Body of pancreas (tissue), 4 donors: ENCODE measurements around the gene FPR1. TPM values are rescaled to one million over a fixed set of nuclear protein-coding genes. Genes with fewer than 3 reads are reported as not detected.

Experiments used
- ATAC-seq: fragments of 150-250 bp; one replicate; pipeline ENCODE4 v1.9.1; 2016
- DNase-seq, 4 donors: peaks; one replicate each; pipeline ENCODE4 v3.0.0-alpha.2; 2019
- H3K27ac ChIP-seq, 4 donors: fragments of 200-600 bp; sonication (generic); 1 replicate in 3 of 4; 2 replicates in 1 of 4; pipeline versions ENCODE4 v1.5.1 to v1.6.1; 2016 to 2019; ENCODE audit warnings: mild to moderate bottlenecking in 1 of 4, mixed read lengths in 1 of 4, moderate library complexity in 1 of 4
- H3K27me3 ChIP-seq, 2 donors: fragments of 200-600 bp; sonication (generic); one replicate each; pipeline ENCODE4 v1.6.0; 2016; ENCODE audit warnings: mild to moderate bottlenecking in 1 of 2
- H3K36me3 ChIP-seq, 2 donors: fragments of 200-600 bp; sonication (generic); replicated peaks in 1 of 2; 2 replicates each; pipeline ENCODE4 v1.5.1; 2016; ENCODE audit warnings: low read depth in 2 of 2; ENCODE audit not compliant: insufficient read depth in 1 of 2
- H3K4me1 ChIP-seq: fragments of 200-600 bp; sonication (generic); one replicate; pipeline ENCODE4 v1.6.0; 2016
- H3K4me3 ChIP-seq, 2 donors: fragments of 200-600 bp; sonication (generic); 1 replicate in 1 of 2; 2 replicates in 1 of 2; pipeline ENCODE4 v1.5.1; 2016 to 2019
- H3K9me3 ChIP-seq, 3 donors: fragments of 200-600 bp; sonication (generic); 1 replicate in 2 of 3; 2 replicates in 1 of 3; pipeline ENCODE4 v1.5.1; 2016
- POLR2A ChIP-seq, 3 donors: fragments of 450-650 bp; IDR thresholded peaks; one replicate each; pipeline ENCODE4 v1.6.1; 2016; ENCODE audit warnings: antibody characterized with exemption in 3 of 3, mild to moderate bottlenecking in 2 of 3
- WGBS, 2 donors: methylation state at CpG; one replicate each; pipeline ENCODE4 v1.1.5; 2017; 5-methylcytosine and 5-hydroxymethylcytosine counted together
- intact Hi-C: fragments of 100-400 bp; cut with DNase I; formaldehyde crosslinking; loops from one replicate; pipeline ENCODE4 v1.15.1; 2023
- total RNA-seq, 2 donors: library from RNA; depleted of rRNA; stranded (reverse); fragments of >200 nt; gene quantifications; one replicate each; pipeline ENCODE4 v1.1.0, GENCODE V29; 2016
- TF ChIP-seq, protein P1 (sequence below), 7 experiments: fragments of 450-650 bp in 4 of 7; fragments of 200-600 bp in 3 of 7; sonication (generic) in 3 of 7; IDR thresholded peaks; one replicate each; pipeline ENCODE4 v1.5.1; 2016 to 2019; ENCODE audit warnings: antibody characterized with exemption in 7 of 7

FPR1 gene
- total RNA-seq, 2 donors from 2014 or later: 4.7 TPM; not detected in 1

DNA sequence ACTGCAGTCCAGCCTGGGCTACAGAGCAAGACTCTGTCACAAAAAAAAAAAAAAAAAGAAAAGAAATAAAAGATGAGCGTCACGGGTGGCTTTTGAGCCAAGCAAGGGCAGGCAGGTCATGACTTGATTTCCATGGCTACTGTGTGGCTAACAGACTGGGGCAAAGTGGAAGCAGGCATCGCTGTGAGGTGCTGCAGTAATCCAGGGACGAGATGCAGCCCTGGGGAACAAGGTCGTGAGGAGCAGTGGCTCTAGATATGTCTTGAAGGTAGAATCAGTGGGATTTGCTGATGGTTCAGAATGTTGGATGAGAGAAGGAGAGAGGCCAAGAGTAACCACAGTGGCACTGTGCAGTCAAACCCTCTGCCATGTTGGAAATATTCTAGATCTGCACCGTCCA lies 42.1 kb downstream of the FPR1 start:
- intact Hi-C loops: no loop called here
- Histone ChIP-seq H3K4me1 (peaks cover 12% of the 10 kb centered on the region), H3K27ac (no peak overlapping the region), H3K36me3 (no peaks in the 10 kb centered on the region), H3K27me3 (no peaks in the 10 kb centered on the region), H3K9me3 (no peaks in the 10 kb centered on the region), H3K4me3 (no peak overlapping the region)
- 69 to 78% methylated on average over 6 of the region's 6 CpGs for WGBS, 2 donors
- TF ChIP-seq, protein P1, sequence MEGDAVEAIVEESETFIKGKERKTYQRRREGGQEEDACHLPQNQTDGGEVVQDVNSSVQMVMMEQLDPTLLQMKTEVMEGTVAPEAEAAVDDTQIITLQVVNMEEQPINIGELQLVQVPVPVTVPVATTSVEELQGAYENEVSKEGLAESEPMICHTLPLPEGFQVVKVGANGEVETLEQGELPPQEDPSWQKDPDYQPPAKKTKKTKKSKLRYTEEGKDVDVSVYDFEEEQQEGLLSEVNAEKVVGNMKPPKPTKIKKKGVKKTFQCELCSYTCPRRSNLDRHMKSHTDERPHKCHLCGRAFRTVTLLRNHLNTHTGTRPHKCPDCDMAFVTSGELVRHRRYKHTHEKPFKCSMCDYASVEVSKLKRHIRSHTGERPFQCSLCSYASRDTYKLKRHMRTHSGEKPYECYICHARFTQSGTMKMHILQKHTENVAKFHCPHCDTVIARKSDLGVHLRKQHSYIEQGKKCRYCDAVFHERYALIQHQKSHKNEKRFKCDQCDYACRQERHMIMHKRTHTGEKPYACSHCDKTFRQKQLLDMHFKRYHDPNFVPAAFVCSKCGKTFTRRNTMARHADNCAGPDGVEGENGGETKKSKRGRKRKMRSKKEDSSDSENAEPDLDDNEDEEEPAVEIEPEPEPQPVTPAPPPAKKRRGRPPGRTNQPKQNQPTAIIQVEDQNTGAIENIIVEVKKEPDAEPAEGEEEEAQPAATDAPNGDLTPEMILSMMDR (IDR thresholded peaks at IDR 0.05): no peak
- no peak for TF ChIP-seq POLR2A (IDR thresholded peaks at IDR 0.05)
- ATAC-seq (no peak), DNase-seq (no peak)

DNA sequence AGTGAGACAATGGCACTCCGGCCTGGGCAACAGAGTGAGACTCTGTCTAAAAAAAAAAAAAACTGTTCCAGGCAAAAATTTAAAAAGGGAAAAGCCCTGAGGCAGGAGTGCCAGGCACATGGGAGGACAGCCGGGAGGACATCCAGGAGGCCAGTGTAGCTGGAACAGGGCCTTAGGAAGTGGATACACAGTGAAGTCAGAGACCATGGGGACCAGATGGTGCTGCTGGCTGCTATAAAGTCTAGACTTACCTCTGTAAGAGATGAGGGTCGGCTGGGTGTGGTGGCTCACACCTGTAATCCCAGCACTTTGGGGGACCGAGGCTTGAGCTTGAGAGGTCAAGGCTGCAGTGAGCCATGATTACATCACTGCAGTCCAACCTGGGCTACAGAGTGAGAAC lies 42.9 kb downstream of the FPR1 start:
- H3K4me3 ChIP-seq: no peak overlapping the region
- H3K36me3 ChIP-seq: no peaks in the 10 kb centered on the region
- no peaks in the 10 kb centered on the region for H3K9me3 ChIP-seq
- ATAC-seq (no peak), DNase-seq (no peak)
- peaks cover 15% of the 10 kb centered on the region for H3K4me1 ChIP-seq
- 78 to 81% methylated on average over 4 of the region's 4 CpGs for WGBS, 2 donors
- no peaks in the 10 kb centered on the region for H3K27me3 ChIP-seq
- no peak overlapping the region for H3K27ac ChIP-seq
- intact Hi-C loops: no loop called here
- TF ChIP-seq POLR2A (IDR thresholded peaks at IDR 0.05): no peak
- TF ChIP-seq, protein P1 (IDR thresholded peaks at IDR 0.05): no peak

DNA sequence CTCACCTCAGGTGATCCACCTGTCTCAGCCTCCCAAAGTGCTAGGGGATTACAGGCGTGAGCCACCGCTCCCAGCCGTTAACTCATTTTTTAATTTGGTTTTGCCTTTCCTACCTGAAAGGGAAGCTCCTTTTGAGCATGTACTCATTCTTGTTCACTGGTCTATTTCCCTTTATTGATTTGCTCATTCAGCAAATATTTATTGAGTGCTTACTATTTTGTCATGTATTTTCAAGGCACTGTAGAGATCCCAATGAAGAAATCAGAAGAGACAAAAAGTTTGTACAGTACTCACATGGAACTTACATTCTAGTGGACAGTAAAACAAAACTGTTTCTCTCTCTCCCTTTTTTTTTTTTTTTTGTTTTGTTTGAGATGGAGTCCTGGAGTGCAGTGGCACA lies 44.8 kb downstream of the FPR1 start:
- intact Hi-C loops: no loop called here
- peaks cover 34% of the 10 kb centered on the region for H3K4me1 ChIP-seq
- no peak for ATAC-seq
- no peaks in the 10 kb centered on the region for H3K36me3 ChIP-seq
- TF ChIP-seq, protein P1 (IDR thresholded peaks at IDR 0.05): no peak
- TF ChIP-seq POLR2A (IDR thresholded peaks at IDR 0.05): no peak
- DNase-seq: no peak
- no peak overlapping the region for H3K27ac ChIP-seq
- H3K9me3 ChIP-seq: no peaks in the 10 kb centered on the region
- no peak overlapping the region for H3K4me3 ChIP-seq
- no peaks in the 10 kb centered on the region for H3K27me3 ChIP-seq
- WGBS, 2 donors: 100% methylated on average over 3 of the region's 3 CpGs

DNA sequence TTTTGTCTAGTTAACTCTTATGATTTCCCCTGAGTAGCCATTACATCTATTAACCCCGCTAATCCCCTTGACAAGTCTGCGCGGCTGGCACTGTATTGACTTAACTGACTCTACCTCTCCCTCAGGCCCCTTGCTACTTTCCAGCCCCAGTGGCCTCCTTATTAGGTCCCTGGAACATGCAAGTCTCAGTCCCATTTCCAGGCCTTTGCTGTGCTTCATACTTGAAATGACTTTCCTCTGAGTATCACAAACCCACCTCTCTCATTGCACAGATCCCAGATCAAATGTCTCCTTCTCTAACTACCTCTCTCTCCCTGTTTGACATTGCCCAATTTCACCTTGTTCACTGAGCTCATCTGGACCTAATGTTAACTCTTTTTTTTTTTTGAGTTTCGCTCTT lies 45.4 kb downstream of the FPR1 start:
- Histone ChIP-seq H3K27ac (no peak overlapping the region), H3K36me3 (no peaks in the 10 kb centered on the region), H3K4me1 (peaks cover 40% of the 10 kb centered on the region), H3K27me3 (no peaks in the 10 kb centered on the region), H3K9me3 (no peaks in the 10 kb centered on the region), H3K4me3 (no peak overlapping the region)
- TF ChIP-seq, protein P1 (IDR thresholded peaks at IDR 0.05): no peak
- TF ChIP-seq POLR2A (IDR thresholded peaks at IDR 0.05): no peak
- DNase-seq (no peak), ATAC-seq (no peak)
- WGBS, 2 donors: 97 to 98% methylated on average over 4 of the region's 4 CpGs
- intact Hi-C loops: no loop called here

DNA sequence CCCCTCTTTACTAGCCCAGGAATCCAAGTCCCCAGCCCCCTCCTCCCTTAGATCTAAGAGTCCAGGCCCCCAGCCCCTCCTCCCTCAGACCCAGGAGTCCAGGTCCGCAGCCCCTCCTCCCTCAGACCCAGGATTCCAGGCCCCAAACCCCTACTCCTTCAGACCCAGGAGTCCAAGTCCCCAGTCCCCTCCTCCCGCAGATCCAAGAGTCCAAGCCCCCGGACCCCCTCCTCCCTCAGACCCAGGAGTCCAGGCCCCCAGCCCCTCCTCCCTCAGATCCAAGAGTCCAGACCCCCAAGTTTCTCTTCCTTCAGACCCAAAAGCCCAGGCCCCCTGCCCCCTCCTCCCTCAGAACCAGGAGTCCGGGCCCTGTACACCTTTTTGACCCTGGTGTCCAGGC lies 47.1 kb downstream of the FPR1 start:
- H3K27ac ChIP-seq: peak overlapping the region; percentile 79 to 93 (median 84)
- H3K9me3 ChIP-seq: no peaks in the 10 kb centered on the region
- H3K4me1 ChIP-seq: peaks cover 42% of the 10 kb centered on the region
- intact Hi-C loops: no loop called here
- no peak for ATAC-seq
- H3K27me3 ChIP-seq: no peaks in the 10 kb centered on the region
- no peak for TF ChIP-seq POLR2A (IDR thresholded peaks at IDR 0.05)
- TF ChIP-seq, protein P1 (IDR thresholded peaks at IDR 0.05): no peak
- DNase-seq: no peak
- 23 to 36% methylated on average over 2 to 4 of the region's 4 CpGs for WGBS, 2 donors
- H3K36me3 ChIP-seq: no peaks in the 10 kb centered on the region
- peak overlapping the region; percentile 46 to 62 for H3K4me3 ChIP-seq
